Activated CD8-positive, alpha-beta memory T cell treated with anti-CD3 and anti-CD28 coated beads for 4 hours (primary cell): ENCODE measurements around the gene OR6P1.

Experiments
- DNase-seq, 2 donors: peaks; one replicate each; pipeline ENCODE4 v3.0.0-alpha.2; 2020; ENCODE audit warnings: low read depth in 2 of 2

OR6P1 gene, protein sequence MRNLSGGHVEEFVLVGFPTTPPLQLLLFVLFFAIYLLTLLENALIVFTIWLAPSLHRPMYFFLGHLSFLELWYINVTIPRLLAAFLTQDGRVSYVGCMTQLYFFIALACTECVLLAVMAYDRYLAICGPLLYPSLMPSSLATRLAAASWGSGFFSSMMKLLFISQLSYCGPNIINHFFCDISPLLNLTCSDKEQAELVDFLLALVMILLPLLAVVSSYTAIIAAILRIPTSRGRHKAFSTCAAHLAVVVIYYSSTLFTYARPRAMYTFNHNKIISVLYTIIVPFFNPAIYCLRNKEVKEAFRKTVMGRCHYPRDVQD

DNA sequence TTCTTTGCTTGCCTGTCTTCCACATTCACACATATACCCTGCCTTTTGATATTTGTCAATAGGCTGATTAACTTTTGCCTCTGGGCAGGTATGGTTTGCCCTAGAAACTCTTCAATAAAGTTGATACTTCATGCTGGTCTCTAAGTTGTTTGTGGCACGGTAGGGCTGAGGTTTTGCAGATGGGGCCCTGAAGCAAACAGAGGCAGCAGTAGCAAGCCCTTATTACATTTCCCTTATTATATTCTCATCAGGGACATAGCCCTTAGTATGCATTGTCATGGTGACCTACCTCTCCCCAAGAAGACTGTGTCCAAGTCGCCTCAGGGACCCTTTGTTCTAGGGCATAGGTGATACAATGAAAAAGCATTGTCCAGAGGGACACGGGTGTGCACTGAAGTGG is at the start of gene OR6P1:
TSS of gene OR6P1 (minus strand) at position 101 of the 400 bp plus-strand sequence. CDS start 6,976 bp downstream, outside the sequence.
- no peak for DNase-seq

DNA sequence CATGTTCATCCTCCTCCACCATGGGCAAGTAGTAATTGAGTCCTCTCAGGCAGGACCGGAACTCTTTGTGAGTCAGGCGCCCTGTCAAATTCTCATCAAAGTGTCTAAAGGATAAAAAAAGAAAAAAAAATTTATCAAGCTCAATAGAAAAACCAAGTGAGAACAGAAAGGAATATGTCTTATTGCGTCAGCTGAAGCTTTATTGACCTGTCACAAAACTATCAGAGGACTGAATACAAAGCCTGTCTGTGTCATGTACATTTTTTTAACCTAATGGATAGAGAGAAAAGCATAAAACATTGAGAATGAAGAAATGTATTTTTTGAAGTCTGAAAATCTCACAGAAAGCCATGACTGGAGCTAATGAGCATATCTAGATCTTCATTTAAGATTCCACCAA is 43.4 kb upstream of the OR6P1 start:
- DNase-seq: no peak

DNA sequence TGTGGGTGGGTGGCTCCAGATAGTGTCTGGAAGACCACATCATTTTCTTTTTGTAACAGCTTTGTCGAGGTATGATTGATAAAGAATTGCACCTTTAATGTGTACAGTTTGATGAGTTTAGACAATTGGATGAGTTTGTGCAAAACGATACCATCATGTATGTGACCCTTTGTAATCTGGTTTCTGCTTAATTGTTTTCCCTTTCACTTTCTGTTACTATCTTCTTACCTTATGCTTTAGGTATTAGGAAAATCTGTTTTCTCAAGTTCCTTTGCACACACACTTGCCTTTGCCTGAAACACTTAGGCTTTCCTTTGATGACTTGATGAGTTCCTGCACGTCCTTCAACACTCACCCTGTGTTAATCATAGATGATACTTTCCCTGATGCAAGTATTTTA is 41.5 kb upstream of the OR6P1 start:
- DNase-seq: no peak

DNA sequence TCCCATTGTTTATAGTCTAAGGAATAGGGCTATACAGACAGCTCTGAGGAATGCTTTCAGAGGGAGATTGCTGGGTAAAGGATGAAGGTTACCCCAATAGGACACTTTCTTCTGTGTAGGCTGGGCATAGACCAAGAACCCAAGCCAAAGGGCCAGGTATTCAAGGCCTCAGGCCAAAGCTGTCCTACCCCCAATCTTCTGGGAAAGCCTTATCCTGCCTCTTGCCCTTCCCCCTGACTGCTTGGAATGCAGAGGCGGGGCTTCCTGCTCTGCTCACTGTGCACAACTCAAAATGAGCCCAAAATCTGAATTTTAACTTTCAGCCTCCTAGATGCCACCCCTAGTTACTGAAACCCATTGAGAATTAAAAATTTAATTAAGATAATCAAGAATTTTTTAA is 36.9 kb upstream of the OR6P1 start:
- DNase-seq: no peak

DNA sequence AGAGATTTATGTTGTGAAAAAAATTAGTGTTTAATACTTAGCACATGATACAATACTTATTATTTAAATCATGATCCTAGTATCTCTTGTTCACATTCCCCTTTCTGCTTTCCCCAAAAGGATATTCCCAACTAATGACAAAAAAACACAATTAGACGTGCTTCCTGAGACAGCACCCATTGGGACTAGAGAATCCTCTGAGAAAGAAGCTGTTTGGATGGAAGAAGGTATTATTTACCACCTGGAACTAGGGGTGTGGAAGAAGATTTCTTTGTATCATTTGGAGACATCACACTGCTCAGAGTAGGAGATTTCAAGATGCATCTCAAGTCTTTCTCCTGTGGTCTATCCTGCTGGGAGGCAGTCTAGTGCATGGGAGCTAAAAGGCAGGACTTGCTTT is 34.6 kb upstream of the OR6P1 start, which contains the start of gene OR10Z1:
TSS of gene OR10Z1 (plus strand) at position 301 of the 400 bp plus-strand sequence. CDS start 1,171 bp downstream, outside the sequence.
- no peak for DNase-seq

DNA sequence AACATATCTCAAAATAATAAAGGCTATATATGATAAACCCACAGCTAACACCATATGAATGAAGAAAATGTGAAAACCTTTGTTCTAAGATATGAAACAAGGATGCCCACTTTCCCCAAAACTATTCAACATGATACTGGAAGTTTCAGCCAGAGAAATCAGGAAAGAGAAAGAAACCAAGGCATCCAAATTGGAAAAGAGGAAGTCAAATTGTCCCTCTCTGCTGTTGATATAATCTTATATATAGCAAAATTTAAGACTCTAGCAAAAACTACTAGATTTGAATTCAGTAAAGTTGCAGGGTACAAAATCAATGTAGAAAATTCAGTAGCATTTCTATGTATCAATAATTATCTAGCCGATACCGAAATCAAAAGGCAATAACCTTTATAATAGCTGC is 30.4 kb upstream of the OR6P1 start:
- no peak for DNase-seq

DNA sequence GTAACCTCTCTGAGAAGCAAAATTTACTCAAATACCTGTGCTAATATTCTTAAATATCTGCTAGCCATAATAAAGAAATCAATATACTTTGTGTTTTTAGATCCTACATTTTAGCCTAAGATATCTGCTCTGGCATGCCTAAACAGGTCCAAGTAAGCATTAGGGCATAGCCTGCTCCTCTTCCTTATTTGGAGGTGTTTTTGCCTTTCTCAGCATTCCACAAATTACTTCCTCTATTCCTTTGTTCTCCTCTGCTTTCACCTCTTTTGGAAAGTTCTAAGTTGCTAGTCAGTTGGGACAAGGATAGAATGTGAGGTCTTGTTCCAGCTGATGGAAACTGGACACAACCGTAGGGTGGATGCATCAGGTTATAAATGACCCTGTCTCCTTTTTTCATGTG is 16.6 kb upstream of the OR6P1 start:
- DNase-seq: no peak

DNA sequence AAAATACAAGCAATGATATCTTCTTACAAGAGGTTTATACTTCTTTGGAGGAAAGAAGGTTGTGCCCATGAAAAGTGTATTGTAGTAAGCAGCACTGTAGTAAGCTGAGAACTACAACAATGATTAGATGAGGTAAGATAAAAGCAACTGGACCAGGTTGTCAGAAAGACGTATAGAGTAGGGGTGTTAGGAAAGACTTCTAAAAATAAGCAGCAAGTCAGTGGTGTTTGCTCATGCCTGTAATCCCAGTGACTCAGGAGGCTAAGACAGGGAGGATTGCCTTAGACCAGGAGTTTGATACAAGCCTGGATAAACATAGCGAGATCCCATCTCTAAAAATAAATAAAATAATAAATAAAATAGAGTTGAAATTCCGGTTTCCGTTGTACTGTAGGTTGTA is 13.6 kb upstream of the OR6P1 start:
- DNase-seq: no peak

DNA sequence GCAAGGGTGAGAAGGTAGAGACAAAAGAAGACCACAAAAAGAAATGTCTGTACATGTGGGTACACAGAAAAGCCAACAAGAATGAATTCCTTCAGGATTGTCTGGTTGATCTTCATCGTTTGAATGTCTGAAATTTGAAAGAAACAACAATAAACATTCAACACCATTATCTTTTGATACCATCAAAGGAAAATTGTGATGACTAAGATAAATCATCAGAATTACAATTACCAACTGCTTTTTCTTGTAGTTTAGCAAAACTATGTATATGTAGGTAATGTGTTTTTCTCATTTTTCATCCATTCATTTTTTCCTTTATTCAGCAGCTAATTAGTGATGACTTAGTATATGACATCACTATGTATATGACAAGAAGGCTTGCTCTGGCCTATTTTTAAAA is 9.4 kb upstream of the OR6P1 start, which contains the start of gene OR10X1:
TSS of gene OR10X1 (minus strand) at position 167 of the 400 bp plus-strand sequence. CDS start at position 167, 0 bp downstream.
- no peak for DNase-seq

DNA sequence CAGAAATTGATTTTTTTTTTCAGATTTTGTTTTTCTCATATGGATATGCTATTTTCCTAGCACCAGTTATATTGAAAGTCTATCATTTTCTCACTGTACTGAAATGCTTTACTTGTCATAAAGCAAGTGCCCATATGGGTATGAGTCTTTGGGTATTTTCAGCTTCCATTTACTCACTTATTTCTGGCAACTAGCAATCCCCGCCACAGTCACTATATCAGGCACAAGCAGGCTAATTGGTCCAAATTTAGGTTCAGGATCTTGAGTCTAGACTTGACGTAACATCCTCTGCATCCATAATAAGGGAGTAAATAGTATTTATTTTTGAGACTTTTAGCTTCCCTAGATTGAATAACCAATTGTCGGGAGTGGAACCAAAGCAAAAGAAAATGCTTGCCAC is 7.2 kb upstream of the OR6P1 start:
- DNase-seq: no peak

DNA sequence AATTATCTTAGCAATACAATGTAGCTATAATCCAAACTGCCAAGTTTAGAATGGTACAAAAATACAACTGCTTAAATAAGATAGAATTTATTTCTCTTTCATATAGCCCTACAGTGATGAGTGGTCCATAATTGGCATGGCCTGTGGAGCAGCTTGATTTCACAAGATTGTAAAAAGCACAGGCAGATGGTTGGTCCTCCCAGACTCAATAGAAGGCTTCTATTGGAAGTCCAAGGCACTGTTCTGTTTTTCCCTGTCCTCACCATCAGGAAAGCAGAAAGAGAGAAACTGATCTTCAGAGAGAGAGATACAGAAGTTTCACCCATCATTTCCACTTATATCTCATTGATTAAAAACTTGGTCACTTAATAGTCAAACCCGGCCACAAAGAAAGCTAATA is 1.8 kb upstream of the OR6P1 start:
- DNase-seq: no peak

DNA sequence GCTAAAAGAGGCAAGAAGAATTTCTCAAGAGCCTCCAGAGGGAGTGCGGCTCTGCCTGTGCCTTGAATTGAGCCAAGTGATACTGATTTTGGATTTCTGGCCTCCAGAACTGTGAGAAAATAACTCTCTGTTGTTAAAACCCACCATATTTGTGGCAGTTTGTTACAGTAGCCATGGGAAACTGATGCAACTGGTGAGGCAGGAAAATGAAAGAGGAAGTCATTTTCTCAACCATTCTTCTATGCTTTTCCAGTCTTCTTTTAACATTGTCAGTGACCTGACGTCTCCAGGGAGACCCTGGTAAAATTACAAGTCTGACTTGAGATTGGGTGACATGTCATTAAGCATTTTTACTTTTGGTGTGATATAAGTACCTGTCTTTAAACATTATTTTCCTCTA is 5.8 kb downstream of the OR6P1 start:
- DNase-seq: no peak

DNA sequence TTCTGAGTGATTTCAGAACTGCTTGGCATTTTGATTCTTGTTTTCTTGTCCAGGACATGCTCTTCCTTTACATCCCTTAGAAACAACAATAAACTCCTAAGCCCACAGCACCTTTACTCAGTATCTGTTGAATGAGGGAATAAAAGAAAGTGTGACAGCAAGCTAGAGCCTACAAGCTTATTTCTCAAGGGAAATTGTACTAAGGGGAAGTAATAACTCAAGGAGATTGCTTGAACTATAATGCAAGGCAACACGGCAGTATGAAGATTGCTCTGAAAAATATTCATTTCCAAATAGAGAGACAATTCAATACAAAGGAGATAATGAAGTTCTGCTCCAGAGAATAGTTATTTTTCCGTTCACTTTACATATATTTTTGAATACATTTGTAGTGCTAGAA is 6.5 kb downstream of the OR6P1 start:
- no peak for DNase-seq

DNA sequence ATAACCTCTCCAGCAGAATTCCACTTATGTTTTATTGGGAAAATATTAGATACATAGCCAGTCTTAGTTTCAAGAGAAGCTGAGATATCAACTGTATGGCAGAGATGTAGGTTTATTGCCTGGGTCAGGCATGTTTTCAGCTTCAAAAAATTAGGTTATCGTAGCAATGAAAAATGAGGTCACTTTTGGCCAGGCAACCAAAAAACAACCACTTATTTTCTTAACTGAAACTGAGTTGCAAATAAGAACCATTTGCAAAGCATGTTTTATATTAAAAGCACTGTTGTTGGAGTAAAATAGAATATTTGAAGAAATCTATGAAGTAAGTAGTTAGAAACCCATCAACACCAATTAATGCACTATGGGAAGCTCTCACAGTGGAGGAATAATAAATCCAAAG is 10.7 kb downstream of the OR6P1 start:
- DNase-seq: no peak

DNA sequence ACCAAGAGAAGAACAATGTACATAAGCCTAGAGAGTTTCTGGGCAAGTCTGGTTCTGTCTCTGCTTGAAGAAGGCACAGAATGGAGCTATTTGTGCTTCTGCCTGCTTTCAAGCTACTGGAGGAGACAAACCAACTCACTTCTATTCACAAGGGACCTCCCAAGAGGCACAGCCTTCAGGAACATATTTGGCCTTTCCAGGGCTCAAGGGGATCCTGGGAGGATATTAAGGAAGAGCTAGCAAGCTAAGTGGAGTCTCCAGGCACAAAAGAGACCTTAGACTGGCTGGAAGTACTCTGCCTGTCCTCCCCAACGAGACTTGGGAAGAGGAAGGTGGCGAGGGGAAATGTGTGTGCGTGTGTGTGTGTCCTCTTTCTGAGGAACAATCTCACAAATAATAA is 16.0 kb downstream of the OR6P1 start, which contains the start of gene OR6Y1:
TSS of gene OR6Y1 (minus strand) at position 54 of the 400 bp plus-strand sequence. CDS start 6,300 bp downstream, outside the sequence.
- no peak for DNase-seq

DNA sequence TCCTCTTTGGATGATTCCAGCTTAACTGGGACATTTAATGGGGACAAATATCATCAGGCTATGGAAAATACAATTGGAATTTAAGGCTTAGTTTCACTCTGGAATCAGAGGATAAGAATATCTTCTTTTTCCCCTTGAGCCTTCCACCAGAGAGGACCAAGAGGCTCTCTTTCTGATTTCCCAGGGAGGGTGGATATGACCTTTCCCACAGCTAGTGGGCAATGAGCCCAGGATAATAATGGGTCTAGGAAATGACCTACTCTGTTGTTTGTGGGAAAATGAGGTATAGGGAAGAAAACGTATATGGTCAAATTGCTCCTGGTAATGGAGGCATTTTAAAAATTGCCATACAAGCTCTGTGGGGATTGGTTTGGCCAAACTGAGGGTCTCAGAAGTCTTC is 18.1 kb downstream of the OR6P1 start:
- DNase-seq: no peak

DNA sequence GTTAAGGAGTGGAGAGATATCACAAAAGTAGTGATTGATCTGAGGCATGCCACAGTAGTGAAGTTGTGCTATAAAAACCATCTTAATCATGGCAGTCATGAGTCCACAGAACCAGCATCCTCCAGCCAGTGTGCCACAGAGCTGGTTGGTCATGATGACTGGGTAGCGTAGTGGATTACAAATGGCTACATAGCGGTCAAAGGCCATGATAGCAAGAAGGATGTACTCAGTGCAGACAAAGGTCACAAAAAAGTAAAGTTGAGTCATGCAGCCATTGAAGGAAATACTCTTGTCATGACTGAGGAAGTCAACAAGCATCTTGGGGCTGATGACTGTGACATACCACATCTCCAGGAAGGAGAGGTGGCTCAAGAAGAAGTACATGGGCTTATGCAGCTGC is 22.8 kb downstream of the OR6P1 start:
- no peak for DNase-seq

DNA sequence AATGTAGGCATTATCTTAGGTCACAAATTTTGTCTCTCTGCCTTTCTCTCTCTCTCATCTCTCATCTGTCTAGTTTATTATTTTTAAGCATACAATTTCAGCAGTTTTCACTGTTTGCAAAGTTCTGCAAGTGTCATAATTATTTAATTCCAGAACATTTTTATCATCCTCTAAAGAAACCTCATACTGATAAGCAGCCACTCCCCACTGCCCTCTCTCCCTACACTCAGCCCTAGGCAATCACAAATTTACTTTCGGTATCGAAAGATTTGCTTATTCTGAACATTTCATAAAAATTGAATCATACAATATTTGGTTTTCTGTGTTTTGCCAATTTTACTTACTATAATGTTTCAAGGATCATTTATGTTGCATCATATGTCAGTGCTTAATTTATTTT is 32.8 kb downstream of the OR6P1 start:
- DNase-seq: no peak

DNA sequence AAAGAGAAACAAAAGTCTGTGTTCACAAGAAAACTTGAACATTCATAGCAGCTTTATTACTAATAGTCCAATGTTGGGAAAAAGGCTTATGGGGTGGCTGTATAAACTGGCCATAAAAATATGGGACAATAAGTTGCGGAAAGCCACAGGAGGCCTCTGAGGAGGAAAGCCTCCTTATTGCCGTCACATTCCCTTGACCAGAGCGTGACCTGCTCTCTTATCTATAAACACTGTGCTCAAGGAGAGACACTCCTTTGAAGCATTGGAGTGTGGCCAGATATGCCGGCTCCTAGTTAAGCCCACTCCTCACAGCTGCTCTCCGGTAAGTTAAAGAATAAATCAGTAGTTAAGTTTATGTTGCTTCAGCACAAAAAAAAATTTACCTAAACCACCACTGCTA is 35.9 kb downstream of the OR6P1 start:
- no peak for DNase-seq

DNA sequence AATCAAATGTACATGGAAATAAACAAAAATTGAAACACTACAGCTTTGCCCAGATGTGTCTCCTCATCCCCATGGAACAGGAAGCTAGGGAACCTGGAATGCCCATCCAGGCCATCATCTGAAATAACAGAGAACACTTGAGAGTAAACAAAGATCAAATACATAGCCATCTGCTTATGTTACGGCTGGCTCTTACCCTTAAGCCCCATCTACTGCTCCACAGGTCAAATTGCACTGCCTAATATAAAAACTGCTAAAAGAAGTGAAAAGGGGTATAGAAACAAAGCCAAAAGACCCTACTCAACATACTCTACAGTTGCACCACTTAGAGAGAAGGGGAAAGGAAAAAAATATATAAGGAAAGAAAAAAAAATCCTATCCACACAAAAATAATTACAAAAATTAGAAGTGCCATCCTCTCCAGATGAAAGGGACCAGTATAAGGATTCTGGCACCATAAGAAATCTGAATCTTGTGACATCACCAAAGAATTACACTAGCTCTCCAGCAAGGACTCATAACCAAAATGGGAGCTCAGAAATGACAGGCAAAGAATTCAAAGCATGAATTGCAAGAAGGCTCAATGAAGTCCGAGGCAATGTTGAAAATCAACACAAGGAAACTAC is 43.1 kb downstream of the OR6P1 start:
- DNase-seq: no peak

DNA sequence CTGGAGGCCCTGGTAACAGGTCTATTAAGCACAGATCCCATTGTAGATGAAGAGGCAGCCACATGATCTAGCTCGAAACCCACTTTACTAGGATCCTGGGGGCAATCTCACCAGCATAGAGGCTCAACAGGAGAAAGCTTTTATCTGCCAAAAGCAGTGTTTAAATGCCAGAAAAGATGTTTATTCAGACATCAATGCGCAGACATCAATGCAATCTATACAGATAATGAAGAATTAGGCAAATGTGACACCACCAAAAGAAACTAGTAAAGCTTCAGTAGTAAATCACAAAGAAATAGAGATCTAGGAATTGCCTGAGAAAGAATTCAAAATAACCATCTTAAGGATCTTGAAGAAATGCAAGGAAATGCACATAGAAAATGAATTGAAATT is 48.7 kb downstream of the OR6P1 start:
- DNase-seq: no peak

DNA sequence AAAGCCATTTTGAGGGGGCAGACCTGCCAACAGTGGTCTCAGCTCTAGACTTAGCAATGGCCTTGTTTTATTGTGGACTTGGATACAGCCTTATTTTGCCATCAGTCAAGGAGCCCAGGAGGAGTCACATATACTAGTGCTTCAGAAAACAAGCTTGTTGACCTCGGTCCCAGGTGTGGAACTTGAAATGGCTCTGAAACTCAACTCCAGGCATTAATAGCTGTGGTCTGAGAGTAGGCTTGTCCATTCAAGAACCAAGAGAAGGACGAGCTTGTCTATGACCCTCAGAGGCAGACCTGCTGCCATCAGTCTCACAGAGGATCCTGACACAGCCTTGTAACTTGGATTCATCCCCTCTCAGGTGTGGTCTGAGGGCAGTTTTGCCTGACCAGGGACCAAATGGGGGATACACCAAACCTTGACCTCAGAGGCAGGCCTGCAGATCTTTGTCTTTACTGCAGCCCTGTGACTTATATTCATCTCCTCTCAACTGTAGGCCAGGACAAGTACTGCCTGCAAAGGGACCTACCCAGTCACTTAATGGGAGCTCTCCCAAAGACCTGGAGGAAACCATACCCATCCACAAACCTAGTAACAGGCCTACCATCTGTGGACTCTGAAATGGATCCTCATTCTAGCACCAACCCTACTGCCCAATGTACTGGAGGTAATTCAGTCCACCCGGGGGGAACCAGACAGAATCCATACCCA is 49.3 kb downstream of the OR6P1 start:
- no peak for DNase-seq

DNA sequence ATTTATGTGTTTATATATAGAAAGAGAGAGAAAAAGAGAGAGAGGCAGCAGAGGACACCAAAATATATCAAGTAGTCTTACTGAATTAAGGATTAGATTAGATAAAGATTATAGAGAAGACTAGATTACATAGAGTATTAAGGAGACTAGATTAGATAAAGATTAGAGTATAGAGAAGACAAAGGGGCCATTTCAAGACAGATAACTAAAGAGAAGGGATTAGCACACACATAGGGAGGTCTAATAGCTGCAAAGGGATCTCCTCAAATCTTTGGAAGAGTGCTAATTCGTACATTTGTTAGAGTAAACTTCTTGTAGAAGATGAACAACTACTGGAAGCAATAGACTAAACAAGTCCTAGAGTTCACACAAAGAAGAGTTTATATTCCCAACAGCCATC is 50.4 kb downstream of the OR6P1 start:
- no peak for DNase-seq
